GM23248 (cell line): ENCODE results near the gene PDSS2.
"Not testable (repeated sequence)": the region's sequence is repeated elsewhere in the genome, so short reads cannot be mapped to it uniquely, and the experiment has no call there.

Experiments used
- EZH2 ChIP-seq: fragments of 200-600 bp; sonication (generic); IDR thresholded peaks from 2 replicates; pipeline ENCODE4 v1.6.1; 2018; ENCODE audit warnings: antibody characterized with exemption, mild to moderate bottlenecking; ENCODE audit not compliant: insufficient read depth, poor library complexity, severe bottlenecking
- EZH2phosphoT487 ChIP-seq: fragments of 200-600 bp; sonication (generic); IDR thresholded peaks from 2 replicates; pipeline ENCODE4 v1.6.1; 2018; ENCODE audit warnings: antibody characterized with exemption, moderate library complexity, mild to moderate bottlenecking, low read depth; ENCODE audit not compliant: insufficient read depth

- not testable (repeated sequence) for TF ChIP-seq EZH2, EZH2phosphoT487
Observed at GRCh38 chr6:107164299-107164698, 295.1 kb downstream of the PDSS2 start.
